SK-N-SH treated with all-trans-retinoic acid at 6 μM for 48 hours (cell line): ENCODE results near the gene EMSY.

Experiments
- ATAC-seq: fragments of 200-7000 bp; cut with Tn5 transposase; 3 replicates; pipeline ENCODE4 v1.9.1; 2020; ENCODE audit warnings: mild to moderate bottlenecking, moderate library complexity
- ARNTL ChIP-seq: fragments of 450-650 bp; formaldehyde crosslinking; IDR thresholded peaks from 2 replicates; pipeline ENCODE4 v1.5.0; 2020; ENCODE audit warnings: low read depth, mild to moderate bottlenecking, moderate library complexity, borderline replicate concordance
- BACH2 ChIP-seq: fragments of 250-450 bp; sonication (Bioruptor Pico); IDR thresholded peaks from 2 replicates; pipeline ENCODE4 v1.9.0; 2021; ENCODE audit warnings: mild to moderate bottlenecking, borderline replicate concordance
- CREB5 ChIP-seq: fragments of 250-450 bp; sonication (Bioruptor Pico); IDR thresholded peaks from 2 replicates; pipeline ENCODE4 v1.5.1; 2020; ENCODE audit warnings: low read depth, mild to moderate bottlenecking, moderate library complexity
- CSDC2 ChIP-seq: fragments of 250-450 bp; sonication (Bioruptor Pico); IDR thresholded peaks from 2 replicates; pipeline ENCODE4 v1.5.0; 2020; ENCODE audit warnings: mild to moderate bottlenecking, moderate library complexity
- ESRRG ChIP-seq: fragments of 250-450 bp; sonication (Bioruptor Pico); IDR thresholded peaks from 2 replicates; pipeline ENCODE4 v1.6.1; 2021; ENCODE audit warnings: mild to moderate bottlenecking
- ISL1 ChIP-seq: fragments of 250-450 bp; sonication (Bioruptor Pico); IDR thresholded peaks from 2 replicates; pipeline ENCODE4 v2.1.2; 2022; ENCODE audit warnings: mild to moderate bottlenecking, moderate library complexity
- PATZ1 ChIP-seq: fragments of 250-450 bp; sonication (Bioruptor Pico); IDR thresholded peaks from 2 replicates; pipeline ENCODE4 v1.8.0; 2020; ENCODE audit warnings: mild to moderate bottlenecking, moderate library complexity, borderline replicate concordance
- POU6F1 ChIP-seq: fragments of 250-450 bp; sonication (Bioruptor Pico); IDR thresholded peaks from 2 replicates; pipeline ENCODE4 v1.8.0; 2021; ENCODE audit warnings: low read depth, mild to moderate bottlenecking, moderate library complexity, borderline replicate concordance
- PPARA ChIP-seq: fragments of 250-450 bp; sonication (Bioruptor Pico); IDR thresholded peaks from 2 replicates; pipeline ENCODE4 v1.5.0; 2020; ENCODE audit warnings: mild to moderate bottlenecking, borderline replicate concordance
- RARB ChIP-seq: fragments of 250-450 bp; sonication (Bioruptor Pico); IDR thresholded peaks from 2 replicates; pipeline ENCODE4 v1.8.0; 2021; ENCODE audit warnings: mild to moderate bottlenecking, moderate library complexity
- SNAI2 ChIP-seq: fragments of 250-450 bp; sonication (Bioruptor Pico); IDR thresholded peaks from 2 replicates; pipeline ENCODE4 v1.5.0; 2020; ENCODE audit warnings: mild to moderate bottlenecking, moderate library complexity
- TOX ChIP-seq: fragments of 250-450 bp; sonication (Bioruptor Pico); IDR thresholded peaks from 2 replicates; pipeline ENCODE4 v1.8.0; 2021; ENCODE audit warnings: mild to moderate bottlenecking, moderate library complexity, borderline replicate concordance
- TSHZ2 ChIP-seq: fragments of 250-450 bp; sonication (Bioruptor Pico); IDR thresholded peaks from 2 replicates; pipeline ENCODE4 v1.5.0; 2020; ENCODE audit warnings: mild to moderate bottlenecking, moderate library complexity
- ZC3H10 ChIP-seq: fragments of 250-450 bp; sonication (Bioruptor Pico); IDR thresholded peaks from 2 replicates; pipeline ENCODE4 v1.5.1; 2021; ENCODE audit warnings: mild to moderate bottlenecking, moderate library complexity
- ZFP3 ChIP-seq: fragments of 250-450 bp; sonication (Bioruptor Pico); IDR thresholded peaks from 2 replicates; pipeline ENCODE4 v1.5.0; 2020; ENCODE audit warnings: mild to moderate bottlenecking, moderate library complexity
- ZFP30 ChIP-seq: fragments of 450-650 bp; formaldehyde crosslinking; IDR thresholded peaks from 2 replicates; pipeline ENCODE4 v1.5.0; 2022; ENCODE audit warnings: mild to moderate bottlenecking, moderate library complexity
- ZNF70 ChIP-seq: fragments of 450-650 bp; formaldehyde crosslinking; IDR thresholded peaks from 2 replicates; pipeline ENCODE4 v1.5.0; 2020; ENCODE audit warnings: mild to moderate bottlenecking, moderate library complexity
- ZNF8 ChIP-seq: fragments of 450-650 bp; formaldehyde crosslinking; IDR thresholded peaks from 2 replicates; pipeline ENCODE4 v1.5.0; 2020; ENCODE audit warnings: mild to moderate bottlenecking, moderate library complexity

Gene EMSY

GRCh38 chr11:76424891-76425290 is 19.9 kb upstream of the EMSY start:
- no peak for ATAC-seq
- TF ChIP-seq SNAI2 (CRISPR knock-in tag), result no peak
- no peak for TF ChIP-seq ZNF8 (CRISPR knock-in tag)
- no peak for TF ChIP-seq RARB (CRISPR knock-in tag)
- no peak for TF ChIP-seq TOX
- no peak for TF ChIP-seq BACH2
- no peak for TF ChIP-seq ARNTL (CRISPR knock-in tag)
- no peak for TF ChIP-seq ZFP30 (CRISPR knock-in tag)

- no peak for ATAC-seq
- TF ChIP-seq ZC3H10 (CRISPR knock-in tag) (no peak), CREB5 (CRISPR knock-in tag) (no peak), CSDC2 (no peak)
Measured at GRCh38 chr11:76426660-76427059, 18.2 kb upstream of the EMSY start.

GRCh38 chr11:76436020-76436419 is 8.8 kb upstream of the EMSY start:
- no peak for ATAC-seq
- TF ChIP-seq TOX, result no peak
- TF ChIP-seq PATZ1 (CRISPR knock-in tag), result no peak
- TF ChIP-seq RARB (CRISPR knock-in tag), result no peak
- TF ChIP-seq TSHZ2, result no peak
- TF ChIP-seq BACH2, result no peak
- TF ChIP-seq CSDC2, result no peak

GRCh38 chr11:76443268-76443980 is 1.4 kb upstream of the EMSY start:
- TF ChIP-seq ISL1 (CRISPR knock-in tag) (no peak), ZFP3 (no peak), POU6F1 (CRISPR knock-in tag) (no peak), PPARA (CRISPR knock-in tag) (no peak), BACH2 (no peak), ZNF8 (CRISPR knock-in tag) (no peak), TSHZ2 (no peak), ARNTL (CRISPR knock-in tag) (no peak), TOX (no peak), ZC3H10 (CRISPR knock-in tag) (no peak), ESRRG (CRISPR knock-in tag) (no peak), ZNF70 (CRISPR knock-in tag) (no peak)
- ATAC-seq, result no peak
